T-helper 2 cell (primary cell): ENCODE data around the gene DIS3.
A peak's percentile ranks its signal among the peaks of the same experiment; 100 is the strongest.

ENCODE experiments used
- DNase-seq, 5 experiments: peaks; one replicate each; pipeline versions ENCODE4 v3.0.0 to v3.0.0-alpha.2; 2012 to 2022

Gene DIS3

GRCh38 chr13:72745260-72745659, 36.4 kb downstream of the DIS3 start:
- DNase-seq = no peak

GRCh38 chr13:72740015-72740414, 41.7 kb downstream of the DIS3 start:
- no peak for DNase-seq

GRCh38 chr13:72737033-72737432, 44.7 kb downstream of the DIS3 start:
- no peak for DNase-seq

- no peak for DNase-seq
These were observed 53.5 kb downstream of the DIS3 start for GRCh38 chr13:72728290-72728605.

GRCh38 chr13:72727417-72728289, 54.0 kb downstream of the DIS3 start, which contains the start of the genes BORA and MZT1:
Gene BORA (plus strand): TSS chr13:72727923. CDS start chr13:72728941, 1,018 bp downstream.
Gene MZT1 (minus strand): TSS chr13:72727629. CDS start chr13:72727602, 27 bp downstream.
- peak; percentile 86 to 99 (median 93) for DNase-seq

GRCh38 chr13:72726726-72727416, 54.8 kb downstream of the DIS3 start:
- DNase-seq = peak; percentile 7 to 77 (median 20)

GRCh38 chr13:72726185-72726584, 55.5 kb downstream of the DIS3 start:
- peak in 1 of 5 experiments; percentile 14 for DNase-seq

- DNase-seq = no peak
These were observed 64.9 kb downstream of the DIS3 start for GRCh38 chr13:72716776-72717175.
